GM23248 (cell line): ENCODE data around the gene OSBPL7. TPM values are rescaled to one million over a fixed set of nuclear protein-coding genes. Genes with fewer than 3 reads are reported as not detected.

ENCODE experiments used
- DNase-seq: peaks from one replicate; pipeline ENCODE4 v3.0.0-alpha.2; 2015
- H2AFZ ChIP-seq: fragments of 200-600 bp; sonication (generic); 2 replicates; pipeline ENCODE4 v1.6.1; 2016; ENCODE audit warnings: antibody characterized with exemption
- H3F3A ChIP-seq: fragments of 200-600 bp; sonication (generic); 2 replicates; pipeline ENCODE4 v1.6.1; 2016; ENCODE audit warnings: mild to moderate bottlenecking, antibody characterized with exemption, mixed run types; ENCODE audit not compliant: insufficient read depth
- H3K27ac ChIP-seq: fragments of 200-600 bp; sonication (generic); 2 replicates; pipeline ENCODE4 v1.5.1; 2016; ENCODE audit warnings: mild to moderate bottlenecking
- H3K27me3 ChIP-seq: fragments of 200-600 bp; sonication (generic); replicated peaks from 2 replicates; pipeline ENCODE4 v1.6.1; 2016; ENCODE audit warnings: mild to moderate bottlenecking; ENCODE audit not compliant: insufficient read depth
- H3K36me3 ChIP-seq: fragments of 200-600 bp; sonication (generic); 2 replicates; pipeline ENCODE4 v1.6.1; 2016; ENCODE audit warnings: low read depth, mild to moderate bottlenecking
- H3K4me1 ChIP-seq: fragments of 200-600 bp; sonication (generic); 2 replicates; pipeline ENCODE4 v1.6.1; 2016; ENCODE audit warnings: mild to moderate bottlenecking; ENCODE audit not compliant: insufficient read depth
- H3K4me2 ChIP-seq: fragments of 200-600 bp; sonication (generic); one replicate; pipeline ENCODE4 v1.6.1; 2016; ENCODE audit warnings: mild to moderate bottlenecking; ENCODE audit not compliant: unreplicated experiment
- H3K4me3 ChIP-seq: fragments of 200-600 bp; sonication (generic); 2 replicates; pipeline ENCODE4 v1.5.1; 2016; ENCODE audit warnings: mild to moderate bottlenecking
- H3K79me2 ChIP-seq: fragments of 200-600 bp; sonication (generic); 2 replicates; pipeline ENCODE4 v1.6.1; 2016; ENCODE audit warnings: mild to moderate bottlenecking; ENCODE audit not compliant: insufficient read depth
- H3K9ac ChIP-seq: fragments of 200-600 bp; sonication (generic); 2 replicates; pipeline ENCODE4 v1.6.1; 2016; ENCODE audit warnings: mild to moderate bottlenecking
- H3K9me2 ChIP-seq: fragments of 200-600 bp; sonication (generic); 2 replicates; pipeline ENCODE4 v1.6.1; 2016; ENCODE audit warnings: mixed run types, mild to moderate bottlenecking, moderate library complexity; ENCODE audit not compliant: insufficient read depth
- H3K9me3 ChIP-seq: fragments of 200-600 bp; sonication (generic); one replicate; pipeline ENCODE4 v1.6.1; 2017; ENCODE audit warnings: low read depth
- H4K20me1 ChIP-seq: fragments of 200-600 bp; sonication (generic); 2 replicates; pipeline ENCODE4 v1.6.0; 2016; ENCODE audit not compliant: insufficient read depth
- EZH2 ChIP-seq: fragments of 200-600 bp; sonication (generic); IDR thresholded peaks from 2 replicates; pipeline ENCODE4 v1.6.1; 2018; ENCODE audit warnings: antibody characterized with exemption, mild to moderate bottlenecking; ENCODE audit not compliant: insufficient read depth, poor library complexity, severe bottlenecking
- EZH2phosphoT487 ChIP-seq: fragments of 200-600 bp; sonication (generic); IDR thresholded peaks from 2 replicates; pipeline ENCODE4 v1.6.1; 2018; ENCODE audit warnings: antibody characterized with exemption, moderate library complexity, mild to moderate bottlenecking, low read depth; ENCODE audit not compliant: insufficient read depth
- WGBS, 2 experiments: methylation state at CpG; one replicate each; pipeline ENCODE4 v1.1.6; 2015 to 2017; ENCODE audit warnings: low lambda C conversion rate in 2 of 2, low coverage in 1 of 2; ENCODE audit errors: missing lambda C conversion rate in 2 of 2; 5-methylcytosine and 5-hydroxymethylcytosine counted together
- in situ Hi-C: fragments of 300-500 bp; cut with MboI; formaldehyde crosslinking; loops from 2 replicates; pipeline ENCODE4 v1.15.0; 2020
- polyA plus RNA-seq: library from polyadenylated mRNA; unstranded; fragments of >200 nt; fragmentation: Nextera tagmentation; extraction: Ambion mirVana; gene quantifications from 2 replicates; pipeline ENCODE4 v1.2.1, GENCODE V29; 2016
- total RNA-seq: library from RNA; depleted of rRNA; stranded (reverse); fragments of >200 nt; shearing (Covaris generic); gene quantifications from 2 replicates; pipeline ENCODE4 v1.2.3, GENCODE V29; 2014

OSBPL7 gene
- total and polyA plus RNA-seq, 2 experiments from 2014 or later: 2.0 to 5.0 TPM

DNA sequence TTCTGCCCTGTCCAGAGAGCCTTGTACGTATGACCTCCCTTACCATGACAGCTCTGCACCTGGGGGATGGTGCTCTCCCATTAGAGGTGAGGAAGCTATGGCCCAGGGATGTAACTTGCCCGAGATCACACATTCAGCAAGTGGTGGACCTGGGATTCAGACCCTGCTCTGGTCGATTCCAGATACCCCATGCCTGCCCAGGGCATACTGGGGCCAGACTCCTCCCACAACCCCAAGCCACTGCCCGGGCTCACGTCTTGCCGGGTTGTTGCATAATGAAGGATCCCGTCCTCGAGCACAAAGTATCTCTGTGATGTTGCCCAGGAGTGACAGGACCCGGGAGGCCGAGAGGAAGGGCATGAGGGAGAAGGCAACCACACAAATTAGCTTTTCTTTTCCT is 2.1 kb downstream of the OSBPL7 start:
- Histone ChIP-seq H3K9me2 (no peaks in the 10 kb centered on the region), H2AFZ (no peak overlapping the region), H3K27ac (no peak overlapping the region), H3F3A (no peaks in the 10 kb centered on the region), H3K9me3 (no peaks in the 10 kb centered on the region), H3K4me3 (no peak overlapping the region), H3K36me3 (no peaks in the 10 kb centered on the region), H3K79me2 (no peaks in the 10 kb centered on the region), H3K4me2 (no peak overlapping the region), H3K4me1 (peaks cover 10% of the 10 kb centered on the region), H3K27me3 (no peaks in the 10 kb centered on the region), H4K20me1 (no peaks in the 10 kb centered on the region), H3K9ac (no peak overlapping the region)
- no peak for DNase-seq
- TF ChIP-seq EZH2phosphoT487 (no peak), EZH2 (no peak)
- in situ Hi-C loops: no loop called here
- WGBS, 2 experiments: 78 to 86% methylated on average over 10 of the region's 10 CpGs

DNA sequence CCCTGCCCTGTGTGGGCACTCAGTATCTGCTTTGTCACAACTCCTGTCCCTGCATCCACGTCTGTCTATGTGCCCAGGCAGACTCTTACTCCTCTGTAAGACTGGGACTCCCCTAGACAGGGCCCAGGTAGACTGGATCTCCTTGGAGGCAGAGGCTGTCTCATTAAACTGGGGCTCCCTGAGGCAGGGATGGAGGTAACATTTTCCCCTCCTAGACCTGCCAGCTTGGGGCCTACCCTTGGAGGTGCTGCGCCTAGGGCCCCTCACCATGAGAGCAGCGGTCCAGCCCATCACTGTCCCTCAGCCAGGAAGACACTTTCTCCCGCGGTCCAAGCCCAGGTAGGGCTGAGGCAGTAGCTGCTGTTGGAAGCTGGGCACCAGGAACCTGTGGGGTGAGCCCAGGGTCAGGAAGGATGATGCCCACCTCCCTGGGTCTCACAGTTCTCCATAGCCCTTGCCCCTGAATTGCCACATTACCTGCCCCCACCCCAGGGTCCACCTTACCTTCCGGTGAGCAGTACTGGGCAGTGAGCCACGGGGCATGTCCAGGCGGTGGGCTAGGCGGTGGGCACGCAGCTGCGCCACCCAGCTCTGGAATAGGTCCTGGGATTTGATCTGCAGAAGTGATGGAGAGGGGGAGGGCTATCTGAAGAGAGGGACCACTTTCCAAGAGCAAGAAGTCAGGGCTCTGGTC is 3.4 kb downstream of the OSBPL7 start:
- WGBS, 2 experiments: 82 to 91% methylated on average over 11 of the region's 11 CpGs
- in situ Hi-C loops: no loop called here
- H3K36me3 ChIP-seq: no peaks in the 10 kb centered on the region

DNA sequence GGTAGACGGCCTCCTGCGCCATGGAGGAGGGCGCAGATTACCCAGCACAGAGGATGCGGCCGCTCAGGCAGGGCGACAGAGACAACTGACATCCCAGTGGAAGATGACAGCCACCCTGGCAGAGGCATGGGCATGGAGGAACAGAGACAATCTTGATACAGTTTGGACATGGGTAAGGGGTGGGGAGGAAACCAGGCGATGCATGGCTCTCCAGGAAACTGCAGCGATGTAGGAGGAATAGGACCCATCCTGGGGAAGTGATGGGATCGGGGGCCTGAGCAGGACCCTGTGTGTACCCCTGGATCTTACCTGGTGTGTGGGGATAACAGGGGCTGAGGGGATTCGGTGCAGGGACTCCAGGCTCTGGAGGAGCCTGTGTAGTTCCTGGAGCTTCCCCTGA is 4.6 kb downstream of the OSBPL7 start:
- Histone ChIP-seq H3K9me3 (no peaks in the 10 kb centered on the region), H3K36me3 (no peaks in the 10 kb centered on the region), H3K9ac (no peak overlapping the region), H3K27ac (no peak overlapping the region), H3F3A (no peaks in the 10 kb centered on the region), H3K9me2 (no peaks in the 10 kb centered on the region), H3K4me2 (no peak overlapping the region), H3K27me3 (no peaks in the 10 kb centered on the region), H4K20me1 (no peaks in the 10 kb centered on the region), H3K79me2 (no peaks in the 10 kb centered on the region), H3K4me1 (peaks cover 3% of the 10 kb centered on the region), H3K4me3 (no peak overlapping the region), H2AFZ (no peak overlapping the region)
- 97 to 99% methylated on average over 8 to 10 of the region's 10 CpGs for WGBS, 2 experiments
- in situ Hi-C loops: no loop called here
- TF ChIP-seq EZH2 (no peak), EZH2phosphoT487 (no peak)
- no peak for DNase-seq

More for the DNA sequence above, 3.4 kb downstream of the OSBPL7 start:
- H3K9me3 ChIP-seq: no peaks in the 10 kb centered on the region
- peaks cover 10% of the 10 kb centered on the region for H3K4me1 ChIP-seq
- no peak for TF ChIP-seq EZH2
- TF ChIP-seq EZH2phosphoT487: no peak
- no peak overlapping the region for H3K4me3 ChIP-seq
- no peak overlapping the region for H2AFZ ChIP-seq
- H3F3A ChIP-seq: no peaks in the 10 kb centered on the region
- H3K27ac ChIP-seq: no peak overlapping the region
- H3K9me2 ChIP-seq: no peaks in the 10 kb centered on the region
- no peak overlapping the region for H3K9ac ChIP-seq
- no peak for DNase-seq
- no peaks in the 10 kb centered on the region for H3K27me3 ChIP-seq
- no peak overlapping the region for H3K4me2 ChIP-seq
- no peaks in the 10 kb centered on the region for H4K20me1 ChIP-seq
- no peaks in the 10 kb centered on the region for H3K79me2 ChIP-seq

DNA sequence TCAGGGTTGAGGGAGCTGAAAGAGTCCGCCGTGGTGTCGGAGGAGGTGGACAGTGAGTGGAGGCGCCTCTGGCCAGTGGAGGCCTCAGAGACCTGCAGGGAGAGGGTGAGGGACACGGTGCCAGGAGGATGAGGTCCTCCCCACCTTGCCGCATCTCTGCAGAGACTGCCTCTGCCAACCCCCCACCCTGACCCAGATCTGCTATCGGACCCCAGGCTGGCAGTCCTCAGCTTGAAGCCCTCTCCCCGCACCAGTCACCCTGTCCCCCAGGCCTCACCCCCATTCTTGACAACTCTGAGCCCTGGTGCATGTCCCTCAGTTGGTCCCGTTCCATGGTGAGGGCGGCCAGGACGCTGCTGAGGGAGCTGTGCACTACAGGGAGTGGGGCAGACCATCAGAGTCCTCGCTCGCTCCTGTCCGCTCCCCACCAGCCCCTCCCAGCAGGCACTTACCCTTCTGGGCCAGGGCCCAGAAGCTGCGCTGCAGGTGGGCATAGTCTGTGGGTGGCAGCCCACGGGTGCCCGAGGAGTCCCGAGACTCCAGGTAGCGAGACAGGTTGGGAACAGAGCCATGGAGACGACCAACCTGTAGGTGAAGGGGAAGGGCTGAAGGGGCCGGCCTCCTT is 5.4 kb downstream of the OSBPL7 start:
- no peaks in the 10 kb centered on the region for H4K20me1 ChIP-seq
- WGBS, 2 experiments: 91% methylated on average over 19 to 21 of the region's 21 CpGs
- H3K27me3 ChIP-seq: no peaks in the 10 kb centered on the region
- no peaks in the 10 kb centered on the region for H3K9me2 ChIP-seq
- H3K36me3 ChIP-seq: no peaks in the 10 kb centered on the region
- no peaks in the 10 kb centered on the region for H3K9me3 ChIP-seq
- H3K4me2 ChIP-seq: no peak overlapping the region
- in situ Hi-C loops: no loop called here
- H3K4me1 ChIP-seq: no peaks in the 10 kb centered on the region; the same call in 1 of the 2 replicates
- H3K27ac ChIP-seq: no peak overlapping the region
- no peaks in the 10 kb centered on the region for H3F3A ChIP-seq
- TF ChIP-seq EZH2phosphoT487: no peak
- no peak for TF ChIP-seq EZH2
- no peaks in the 10 kb centered on the region for H3K79me2 ChIP-seq
- H2AFZ ChIP-seq: no peak overlapping the region
- H3K4me3 ChIP-seq: no peak overlapping the region
- DNase-seq: no peak
- H3K9ac ChIP-seq: no peak overlapping the region
